Measurements from ENCODE around the gene LACRT. TPM values are rescaled to one million over a fixed set of nuclear protein-coding genes. Genes with fewer than 3 reads are reported as not detected.

The LACRT gene
- total and polyA plus RNA-seq, 8 donors: not detected

GRCh38 chr12:54598970-54599369 lies 35.7 kb downstream of the LACRT start:
- TF ChIP-seq POLR2A (IDR thresholded peaks at IDR 0.05) (no peak), CTCF (IDR thresholded peaks at IDR 0.05) (no peak), EP300 (IDR thresholded peaks at IDR 0.05) (no peak), POLR2AphosphoS5 (IDR thresholded peaks at IDR 0.05) (no peak)
- Histone ChIP-seq H3K4me3 (no peak overlapping the region), H3K4me1 (peaks cover 0 to 7% (median 0%) of the 10 kb centered on the region in 4 donors), H3K36me3 (no peaks in the 10 kb centered on the region), H3K27ac (no peak overlapping the region), H3K9me3 (no peaks in the 10 kb centered on the region), H3K27me3 (no peaks in the 10 kb centered on the region)
- no peak for DNase-seq
- WGBS, 5 donors: 82 to 87% (median 84%) methylated on average over 5 of the region's 5 CpGs
- intact Hi-C loops (cut with DNase I; ENCODE audit: low total_unique reads): no loop called here

- TF ChIP-seq CTCF (IDR thresholded peaks at IDR 0.05) (peak in 4 of 7 experiments; percentile 68 to 80 (median 73)), POLR2A (IDR thresholded peaks at IDR 0.05) (no peak), POLR2AphosphoS5 (IDR thresholded peaks at IDR 0.05) (no peak), EP300 (IDR thresholded peaks at IDR 0.05) (no peak)
- Histone ChIP-seq H3K27me3 (no peaks in the 10 kb centered on the region), H3K4me1 (peaks cover 0 to 13% (median 4%) of the 10 kb centered on the region in 4 donors), H3K27ac (no peak overlapping the region), H3K36me3 (no peaks in the 10 kb centered on the region), H3K4me3 (no peak overlapping the region), H3K9me3 (no peaks in the 10 kb centered on the region)
- intact Hi-C loops (cut with DNase I; ENCODE audit: low total_unique reads): no loop called here
- WGBS, 5 donors: 19 to 31% (median 22%) methylated on average over 3 of the region's 3 CpGs
- DNase-seq: peak; percentile 79 to 88
These were observed 38.2 kb downstream of the LACRT start for GRCh38 chr12:54596526-54596946.

GRCh38 chr12:54595471-54595870 lies 39.2 kb downstream of the LACRT start:
- Histone ChIP-seq H3K36me3 (no peaks in the 10 kb centered on the region), H3K4me3 (no peak overlapping the region), H3K27me3 (peaks cover 0 to under 1% (median 0%) of the 10 kb centered on the region in 3 donors), H3K27ac (no peak overlapping the region), H3K4me1 (peaks cover 0 to 23% (median 8%) of the 10 kb centered on the region in 4 donors), H3K9me3 (no peaks in the 10 kb centered on the region)
- intact Hi-C loops (cut with DNase I; ENCODE audit: low total_unique reads): no loop called here
- WGBS, 5 donors: 68 to 87% (median 73%) methylated on average over 3 of the region's 3 CpGs
- TF ChIP-seq CTCF (IDR thresholded peaks at IDR 0.05) (no peak), POLR2AphosphoS5 (IDR thresholded peaks at IDR 0.05) (no peak), POLR2A (IDR thresholded peaks at IDR 0.05) (no peak), EP300 (IDR thresholded peaks at IDR 0.05) (no peak)
- no peak for DNase-seq

GRCh38 chr12:54593725-54594124 lies 41.0 kb downstream of the LACRT start:
- TF ChIP-seq CTCF (IDR thresholded peaks at IDR 0.05) (no peak), EP300 (IDR thresholded peaks at IDR 0.05) (no peak), POLR2A (IDR thresholded peaks at IDR 0.05) (no peak), POLR2AphosphoS5 (IDR thresholded peaks at IDR 0.05) (no peak)
- no peaks in the 10 kb centered on the region for H3K36me3 ChIP-seq
- intact Hi-C loops (cut with DNase I; ENCODE audit: low total_unique reads): no loop called here

More at GRCh38 chr12:54593725-54594124, 41.0 kb downstream of the LACRT start:
- Histone ChIP-seq H3K27me3 (peaks cover 0 to 14% (median 5%) of the 10 kb centered on the region in 3 donors), H3K4me3 (no peak overlapping the region), H3K9me3 (no peaks in the 10 kb centered on the region), H3K4me1 (peaks cover 5 to 33% (median 14%) of the 10 kb centered on the region in 4 donors), H3K27ac (no peak overlapping the region)
- 50 to 72% (median 57%) methylated on average over 5 of the region's 5 CpGs for WGBS, 5 donors
- DNase-seq: no peak
